GM20431 (cell line): ENCODE results near the gene NDE1.
"Not testable (repeated sequence)": the region's sequence is repeated elsewhere in the genome, so short reads cannot be mapped to it uniquely, and the experiment has no call there.

Experiments used
- in situ Hi-C: fragments of 300-500 bp; cut with MseI, MboI; formaldehyde crosslinking; loops from one replicate; pipeline ENCODE4 v1.15.0; 2020; ENCODE audit warnings: low sequenced_read_pairs; ENCODE audit not compliant: unreplicated experiment

Gene NDE1

DNA sequence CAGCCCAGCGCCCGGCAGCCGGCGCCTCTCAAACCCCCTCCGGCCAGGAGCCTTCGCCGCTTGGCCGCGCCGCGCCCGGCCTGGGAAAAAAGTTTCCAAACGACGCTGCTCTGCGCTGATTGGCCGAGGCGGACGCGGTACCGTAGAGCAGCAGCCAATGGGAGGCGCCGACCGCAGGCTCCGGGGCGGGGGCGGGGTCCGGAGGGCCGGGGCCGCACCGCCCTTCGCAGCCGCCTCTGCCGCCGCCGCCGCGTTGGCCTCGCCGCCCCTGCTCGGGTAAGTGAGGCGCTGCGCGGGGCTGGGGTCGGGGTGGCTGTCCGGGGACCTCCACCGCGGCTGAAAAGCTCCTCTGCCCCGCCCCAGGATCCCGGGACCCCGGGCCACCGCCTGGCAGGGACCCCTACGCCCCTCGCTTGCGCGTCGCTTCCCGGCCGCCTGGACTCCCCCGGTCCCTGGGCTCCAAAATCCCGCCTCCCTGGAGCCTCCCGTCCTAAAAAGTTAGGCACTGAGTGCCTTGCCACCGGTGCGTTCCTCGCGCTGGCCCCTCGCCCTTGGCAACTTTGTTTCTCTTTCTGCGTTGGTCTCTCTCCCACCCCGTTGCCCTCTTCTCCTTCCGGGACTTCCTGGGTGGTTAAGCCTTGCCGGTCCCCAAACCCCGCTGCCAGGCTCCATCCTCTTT, at the start of gene NDE1:
TSS of gene NDE1 (plus strand) at position 227 of the 679 bp plus-strand sequence. CDS start 14,534 bp downstream, outside the sequence.
- in situ Hi-C loops: no loop called here

GRCh38 chr16:15601212-15601879, 48.7 kb upstream of the NDE1 start:
- in situ Hi-C loops: no loop called here

DNA sequence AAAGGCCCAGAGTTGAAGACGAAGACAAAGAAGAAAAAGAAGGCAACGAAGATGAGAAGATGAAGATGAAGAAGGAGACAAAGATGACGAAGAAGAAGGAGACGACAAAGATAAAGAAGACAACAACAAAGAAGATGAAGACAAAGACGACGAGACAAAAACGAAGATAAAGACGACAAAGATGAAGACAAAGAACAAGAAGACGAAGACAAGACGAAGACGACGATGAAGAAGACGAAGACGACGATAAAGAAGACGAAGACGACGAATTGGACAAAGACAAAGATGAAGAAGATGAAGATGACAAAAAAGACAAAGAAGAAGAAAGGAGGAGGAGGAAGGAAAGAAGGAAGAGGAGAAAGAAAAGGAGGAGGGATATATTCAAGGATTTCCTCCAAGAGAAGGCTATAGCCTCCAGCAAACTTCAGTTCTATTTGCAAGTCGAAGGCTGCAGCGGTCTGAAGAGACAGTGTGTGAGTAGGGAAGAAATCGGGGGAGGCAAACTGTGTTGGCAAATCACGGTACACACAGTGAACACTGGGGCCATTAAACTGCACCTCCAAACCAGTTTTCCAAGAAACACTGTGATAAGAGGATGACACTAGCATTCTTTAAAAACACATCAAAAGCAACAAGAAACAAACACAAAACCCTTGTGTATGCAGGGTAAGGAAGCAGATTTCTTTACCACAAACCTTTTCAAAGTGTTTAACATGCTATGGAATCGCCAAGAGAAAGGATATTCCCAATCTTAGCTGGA, 47.6 kb upstream of the NDE1 start:
- in situ Hi-C loops: no loop called here

GRCh38 chr16:15604460-15605440, 45.3 kb upstream of the NDE1 start:
- in situ Hi-C loops: no loop called here

GRCh38 chr16:15605839-15606517, 44.1 kb upstream of the NDE1 start:
- in situ Hi-C loops: no loop called here

DNA sequence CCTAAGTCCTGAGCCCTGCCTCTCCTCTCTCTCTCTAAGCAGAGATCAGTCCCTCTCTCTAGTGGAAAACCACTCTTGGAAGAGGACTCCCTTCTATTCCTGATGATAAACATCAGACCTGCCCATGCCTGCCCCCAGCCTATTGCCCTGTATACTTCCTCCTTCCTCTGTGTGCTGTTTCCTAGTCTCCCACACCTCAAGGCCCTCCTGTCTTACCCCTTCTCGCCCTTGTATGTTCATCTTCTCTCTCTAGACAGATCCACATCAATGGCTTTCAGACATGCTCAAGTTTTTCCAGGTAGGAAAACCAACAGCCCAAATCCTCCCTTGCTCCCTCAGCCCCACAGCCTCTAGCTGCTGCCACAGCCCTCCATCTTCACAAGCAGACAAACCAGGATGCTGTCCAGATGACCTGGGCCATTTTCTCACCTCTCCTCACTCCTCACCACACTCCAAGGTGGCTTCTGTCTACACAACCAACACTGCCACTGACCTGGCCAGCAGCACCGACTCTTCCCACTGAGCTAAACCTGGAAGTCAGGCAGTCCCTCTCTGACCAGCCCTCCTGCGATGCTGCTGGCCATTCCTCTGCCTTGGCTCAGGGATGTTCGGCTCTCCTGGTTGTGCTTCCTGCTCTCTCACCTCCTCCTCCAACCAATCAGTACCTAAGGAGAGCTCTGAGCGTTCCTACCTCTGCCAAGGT, 43.4 kb upstream of the NDE1 start:
- in situ Hi-C loops: no loop called here

DNA sequence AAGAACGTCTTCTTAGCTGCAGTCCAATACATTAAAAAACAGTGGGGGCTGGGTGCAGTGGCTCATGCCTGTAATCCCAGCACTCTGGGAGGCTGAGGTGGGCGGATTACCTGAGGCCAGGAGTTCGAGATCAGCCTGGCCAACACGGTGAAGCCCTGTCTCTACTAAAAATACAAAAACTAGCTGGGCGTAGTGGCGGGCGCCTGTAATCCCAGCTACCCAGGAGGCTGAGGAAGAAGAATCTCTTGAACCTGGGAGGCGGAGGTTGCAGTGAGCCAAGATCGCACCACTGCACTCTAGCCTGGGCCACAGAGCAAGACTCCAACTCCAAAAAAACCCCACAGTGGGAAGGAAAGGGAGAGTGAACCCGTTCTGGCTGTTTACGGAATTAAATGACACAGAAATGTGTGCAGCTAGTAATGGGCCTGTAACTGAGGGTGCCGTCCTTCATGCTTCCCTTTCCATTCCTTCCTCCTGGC, 42.8 kb upstream of the NDE1 start:
- in situ Hi-C loops: not testable (repeated sequence)

- in situ Hi-C loops: no loop called here
Observed at GRCh38 chr16:15607700-15608396, 42.2 kb upstream of the NDE1 start.

GRCh38 chr16:15608398-15609285, 41.4 kb upstream of the NDE1 start:
- in situ Hi-C loops: no loop called here

GRCh38 chr16:15609286-15609649, 40.8 kb upstream of the NDE1 start:
- in situ Hi-C loops: no loop called here

DNA sequence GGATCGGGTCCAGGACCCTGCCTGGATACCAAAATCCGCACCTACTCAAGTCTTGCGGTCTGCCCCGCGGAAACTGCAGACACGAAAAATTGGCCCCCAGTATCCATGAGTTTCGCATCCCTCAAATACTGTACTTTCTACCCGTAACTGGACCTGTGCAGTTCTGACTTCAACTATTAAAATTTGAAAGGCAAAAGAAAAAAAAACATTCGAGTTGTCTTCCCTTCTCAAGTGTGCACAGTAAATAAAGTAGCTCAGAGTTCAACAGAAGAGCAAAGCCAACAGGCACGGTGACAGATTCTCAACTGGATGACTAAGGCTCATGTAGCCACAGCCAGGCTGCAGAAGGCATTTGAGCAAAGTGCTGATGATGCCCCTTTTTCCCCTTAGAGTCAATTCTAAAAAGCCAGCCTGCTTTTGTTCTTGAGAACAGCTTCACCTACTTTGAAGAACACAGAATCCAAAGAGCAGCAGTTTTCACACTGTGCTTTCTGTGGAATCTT, 39.6 kb upstream of the NDE1 start:
- in situ Hi-C loops: no loop called here

- in situ Hi-C loops: no loop called here
Observed at GRCh38 chr16:15611610-15612009, 38.4 kb upstream of the NDE1 start.

- in situ Hi-C loops: no loop called here
Observed at GRCh38 chr16:15613676-15614075, 36.4 kb upstream of the NDE1 start.

- in situ Hi-C loops: no loop called here
Observed at GRCh38 chr16:15616012-15616411, 34.0 kb upstream of the NDE1 start.

DNA sequence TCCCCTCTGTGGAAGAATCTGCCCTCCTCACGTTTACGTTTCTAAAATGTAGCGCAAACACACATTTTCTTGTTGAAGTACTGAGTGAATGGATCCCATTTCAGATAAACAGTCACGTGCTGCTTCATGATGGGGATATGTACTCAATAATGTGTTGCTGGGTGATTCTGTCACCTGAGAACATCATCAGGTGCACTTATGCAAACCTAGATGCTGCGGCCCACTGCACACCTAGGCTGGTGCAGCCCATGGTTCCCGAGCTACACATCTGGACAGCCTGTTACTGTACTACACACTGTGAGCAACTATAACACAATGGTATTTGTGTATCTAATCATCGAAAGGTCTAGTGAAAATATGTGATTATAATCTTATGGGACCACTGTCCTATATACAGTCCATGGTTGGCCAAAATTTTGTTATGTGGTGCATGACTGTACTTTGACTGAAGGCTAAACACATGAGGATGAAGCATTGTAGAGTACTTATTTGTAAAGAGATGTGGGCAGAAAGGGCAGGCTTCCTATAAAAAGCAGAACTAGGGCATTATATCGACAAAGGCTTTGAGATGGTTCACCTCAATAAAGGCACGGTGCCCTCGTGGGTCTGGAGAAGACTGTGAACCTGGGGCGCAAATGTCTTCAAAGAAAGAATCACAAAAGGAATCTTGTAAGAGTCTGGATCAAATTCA, 33.4 kb upstream of the NDE1 start:
- in situ Hi-C loops: no loop called here

DNA sequence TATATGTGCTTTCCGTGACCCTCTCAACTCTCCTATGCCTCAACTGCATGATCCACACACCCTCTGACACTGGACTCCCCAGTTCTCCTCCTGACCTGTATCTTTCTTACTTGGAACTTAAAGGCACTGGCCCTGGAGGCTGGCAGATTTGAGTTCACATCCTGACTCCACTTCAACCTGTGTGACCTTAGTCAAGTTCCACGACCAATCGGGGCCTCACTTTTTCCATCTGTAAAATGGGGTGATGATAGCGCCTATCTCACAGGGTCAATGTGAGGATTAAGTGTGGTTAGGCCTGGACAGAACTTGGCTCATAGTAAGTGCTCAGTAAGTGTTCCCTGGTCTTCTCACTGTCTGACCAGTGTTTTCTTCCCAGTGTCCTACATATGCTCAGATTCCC, 32.1 kb upstream of the NDE1 start:
- in situ Hi-C loops: no loop called here
